ENCODE data around the gene PCDHGA3. TPM values are rescaled to one million over a fixed set of nuclear protein-coding genes. Genes with fewer than 3 reads are reported as not detected.
"Not testable (repeated sequence)": the region's sequence is repeated elsewhere in the genome, so short reads cannot be mapped to it uniquely, and the experiment has no call there.

The PCDHGA3 gene
- polyA plus RNA-seq, 2 of the 4 experiments (the other 2 are of a cell fraction), result not detected

DNA sequence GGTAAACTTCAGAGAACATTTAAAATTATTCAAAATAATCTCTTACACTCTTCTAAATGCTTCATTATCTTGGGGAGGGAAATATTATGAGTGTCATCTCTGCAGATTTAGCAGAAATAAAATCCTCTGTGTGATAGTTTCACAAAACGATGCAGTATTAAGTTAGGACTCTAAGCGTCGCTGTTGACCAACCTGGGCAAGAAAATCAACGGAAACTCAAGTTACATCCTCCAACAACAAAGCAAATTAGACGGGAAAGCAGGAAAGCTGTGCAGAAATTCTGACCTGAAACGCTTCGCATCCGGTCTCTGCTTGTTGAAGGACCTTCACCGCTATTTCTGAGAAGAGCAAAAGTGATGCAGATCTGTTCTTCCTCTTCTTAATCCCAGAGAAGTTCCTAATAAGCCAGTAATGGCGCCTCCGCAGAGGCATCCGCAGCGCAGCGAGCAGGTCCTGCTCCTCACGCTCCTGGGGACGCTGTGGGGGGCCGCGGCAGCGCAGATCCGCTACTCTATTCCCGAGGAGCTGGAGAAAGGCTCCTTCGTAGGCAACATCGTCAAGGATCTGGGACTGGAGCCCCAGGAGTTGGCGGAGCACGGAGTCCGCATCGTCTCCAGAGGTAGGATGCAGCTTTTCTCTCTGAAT, 30.2 kb downstream of the PCDHGA3 start, which contains the start of gene PCDHGA6:
Gene PCDHGA6, plus strand, starts transcription at position 219 of the 645 bp plus-strand sequence. Its CDS starts 193 bp downstream, at position 412.
- FAIRE-seq (no peak), ATAC-seq (no peak), DNase-seq (ENCODE audit: low read depth in 1 of 2, low spot score in 1 of 2) (no peak)
- no peaks in the 10 kb centered on the region for H3K4me1 ChIP-seq
- 73% methylated on average over 27 of the region's 27 CpGs for WGBS (ENCODE audit: missing lambda C conversion rate)
- CTCF ChIA-PET, result interaction anchor here (0.8 to 2.5 kb wide), 4 partner anchors 9 to 190 kb away, joined by 3 to 10 read pairs (median 6); partner anchors contain the start of genes PCDHGA5 and PCDHGB1
- TF ChIP-seq PHF8 (IDR thresholded peaks at IDR 0.05; ENCODE audit: borderline replicate concordance, low read depth) (no peak), REST (IDR thresholded peaks at IDR 0.05) (no peak), MAFK (IDR thresholded peaks at IDR 0.05; ENCODE audit: partially characterized antibody) (no peak), EHF (CRISPR knock-in tag; IDR thresholded peaks at IDR 0.05) (no peak), TFCP2L1 (CRISPR knock-in tag; IDR thresholded peaks at IDR 0.05) (no peak), MAZ (IDR thresholded peaks at IDR 0.05; ENCODE audit: borderline replicate concordance, low read depth, low read length) (no peak), SREBF2 (IDR thresholded peaks at IDR 0.05) (no peak), HEYL (CRISPR knock-in tag; IDR thresholded peaks at IDR 0.05) (no peak), E2F6 (IDR thresholded peaks at IDR 0.05; ENCODE audit: borderline replicate concordance, low read depth) (no peak), CBX2 (IDR thresholded peaks at IDR 0.05; ENCODE audit: borderline replicate concordance, low read depth) (no peak), SMC3 (IDR thresholded peaks at IDR 0.05) (no peak)
- TF ChIP-seq, protein P1, sequence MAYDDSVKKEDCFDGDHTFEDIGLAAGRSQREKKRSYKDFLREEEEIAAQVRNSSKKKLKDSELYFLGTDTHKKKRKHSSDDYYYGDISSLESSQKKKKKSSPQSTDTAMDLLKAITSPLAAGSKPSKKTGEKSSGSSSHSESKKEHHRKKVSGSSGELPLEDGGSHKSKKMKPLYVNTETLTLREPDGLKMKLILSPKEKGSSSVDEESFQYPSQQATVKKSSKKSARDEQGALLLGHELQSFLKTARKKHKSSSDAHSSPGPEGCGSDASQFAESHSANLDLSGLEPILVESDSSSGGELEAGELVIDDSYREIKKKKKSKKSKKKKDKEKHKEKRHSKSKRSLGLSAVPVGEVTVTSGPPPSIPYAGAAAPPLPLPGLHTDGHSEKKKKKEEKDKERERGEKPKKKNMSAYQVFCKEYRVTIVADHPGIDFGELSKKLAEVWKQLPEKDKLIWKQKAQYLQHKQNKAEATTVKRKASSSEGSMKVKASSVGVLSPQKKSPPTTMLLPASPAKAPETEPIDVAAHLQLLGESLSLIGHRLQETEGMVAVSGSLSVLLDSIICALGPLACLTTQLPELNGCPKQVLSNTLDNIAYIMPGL (CRISPR knock-in tag; IDR thresholded peaks at IDR 0.05; ENCODE audit: borderline replicate concordance), result no peak
- no peak within 1 kb of the TSS for H3K4me2 ChIP-seq
- POLR2A ChIA-PET, result no interaction called here
- H3K4me3 ChIP-seq, result no peak within 1 kb of the TSS
- no peak within 1 kb of the TSS for H3K27ac ChIP-seq
- H3K9me3 ChIP-seq, result peaks cover 55% of the 10 kb centered on the region

DNA sequence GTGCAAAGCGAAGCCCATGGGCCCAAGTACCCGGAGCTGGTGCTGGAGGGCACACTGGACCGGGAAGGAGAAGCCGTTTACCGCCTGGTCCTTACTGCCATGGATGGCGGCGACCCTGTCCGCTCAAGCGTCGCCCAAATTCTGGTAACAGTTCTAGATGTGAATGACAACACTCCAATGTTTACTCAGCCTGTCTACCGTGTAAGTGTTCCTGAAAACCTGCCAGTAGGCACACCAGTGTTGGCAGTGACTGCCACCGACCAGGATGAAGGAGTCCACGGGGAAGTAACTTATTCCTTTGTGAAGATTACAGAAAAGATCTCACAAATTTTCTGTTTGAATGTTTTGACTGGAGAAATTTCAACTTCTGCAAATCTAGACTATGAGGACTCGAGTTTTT, 31.0 kb downstream of the PCDHGA3 start:
- Histone ChIP-seq H3K4me2 (no peak overlapping the region), H3K4me1 (no peaks in the 10 kb centered on the region), H3K9me3 (peaks cover 55% of the 10 kb centered on the region), H3K27ac (no peak overlapping the region), H3K4me3 (no peak overlapping the region)
- ATAC-seq, result no peak
- TF ChIP-seq KDM5A (IDR thresholded peaks at IDR 0.05) (no peak), ZNF302 (CRISPR knock-in tag; IDR thresholded peaks at IDR 0.05) (no peak), FOSL2 (IDR thresholded peaks at IDR 0.05) (no peak), FOSL2 (CRISPR knock-in tag; IDR thresholded peaks at IDR 0.05) (no peak), EHF (CRISPR knock-in tag; IDR thresholded peaks at IDR 0.05) (no peak), PBX3 (IDR thresholded peaks at IDR 0.05) (no peak), ELK1 (IDR thresholded peaks at IDR 0.05; ENCODE audit: low read depth, low read length) (no peak), ZFP36 (IDR thresholded peaks at IDR 0.05; ENCODE audit: borderline replicate concordance, partially characterized antibody) (no peak), BCL3 (IDR thresholded peaks at IDR 0.05) (no peak)
- no peak for DNase-seq (ENCODE audit: low read depth in 1 of 2, low spot score in 1 of 2)
- FAIRE-seq, result no peak
- WGBS (ENCODE audit: missing lambda C conversion rate), result 55% methylated on average over 13 of the region's 14 CpGs
- CTCF ChIA-PET, result interaction anchor here (0.8 to 2.5 kb wide), 4 partner anchors 10 to 189 kb away, joined by 3 to 10 read pairs (median 6); partner anchors contain the start of genes PCDHGA5 and PCDHGB1
- POLR2A ChIA-PET, result no interaction called here

- DNase-seq (ENCODE audit: low read depth in 1 of 2, low spot score in 1 of 2); ATAC-seq; POLR2A ChIA-PET; FAIRE-seq; H3K4me1 ChIP-seq; H3K4me3 ChIP-seq; H3K4me2 ChIP-seq; H3K27ac ChIP-seq: not testable (repeated sequence)
- WGBS (ENCODE audit: missing lambda C conversion rate), result 65% methylated on average over 14 of the region's 48 CpGs
- H3K9me3 ChIP-seq, result peaks cover 51% of the 10 kb centered on the region
- CTCF ChIA-PET, result interaction anchor here (2.0 to 2.5 kb wide), 2 partner anchors 11 to 183 kb away, joined by 8 to 10 read pairs; partner anchors contain the start of gene PCDHGA5
Observed at GRCh38 chr5:141375444-141376155, 32.0 kb downstream of the PCDHGA3 start.

Measured in A549 (cell line).